Right cardiac atrium (tissue), 5 donors: ENCODE results near the gene ZYG11B. TPM values are rescaled to one million over a fixed set of nuclear protein-coding genes. Genes with fewer than 3 reads are reported as not detected.
A peak's percentile ranks its signal among the peaks of the same experiment; 100 is the strongest.
"Not testable (repeated sequence)": the region's sequence is repeated elsewhere in the genome, so short reads cannot be mapped to it uniquely, and the experiment has no call there.

ENCODE experiments used
- ATAC-seq, 2 donors: fragments of 200-7000 bp; cut with Tn5 transposase; one replicate each; pipeline versions ENCODE4 v1.8.0 to v1.9.1; 2020; ENCODE audit warnings: moderate library complexity in 2 of 2, mild to moderate bottlenecking in 1 of 2
- DNase-seq, 3 donors: peaks; one replicate each; pipeline ENCODE4 v3.0.0-alpha.2; 2020
- H3K27ac ChIP-seq: one replicate; pipeline ENCODE4 v1.5.1; 2013; ENCODE audit warnings: mild to moderate bottlenecking, low read length, control low read depth, moderate library complexity
- H3K27me3 ChIP-seq: one replicate; pipeline ENCODE4 v1.6.1; 2013; ENCODE audit not compliant: control insufficient read depth, insufficient read depth
- H3K4me1 ChIP-seq: one replicate; pipeline ENCODE4 v1.6.1; 2013; ENCODE audit warnings: low read length; ENCODE audit not compliant: control insufficient read depth, insufficient read depth
- H3K4me3 ChIP-seq: one replicate; pipeline ENCODE4 v1.5.1; 2013; ENCODE audit warnings: low read length, control low read depth
- H3K9me3 ChIP-seq: one replicate; pipeline ENCODE4 v1.6.1; 2013; ENCODE audit warnings: low read length; ENCODE audit not compliant: control insufficient read depth
- WGBS: extraction: QIAGEN DNeasy Blood & Tissue Kit; methylation state at CpG from one replicate; pipeline ENCODE4 v1.1.7; 2013; 5-methylcytosine and 5-hydroxymethylcytosine counted together
- intact Hi-C, 4 donors: fragments of 100-400 bp; cut with DNase I; formaldehyde crosslinking; loops; one replicate each; pipeline versions ENCODE4 v1.11.0 to v1.14.0; 2022 to 2023
- polyA plus RNA-seq: library from polyadenylated mRNA; stranded (reverse); fragments of 200-250 nt; gene quantifications from one replicate; pipeline ENCODE4 v1.2.3, GENCODE V29; 2013
- total RNA-seq, 4 donors: library from RNA; stranded (reverse); fragmentation: NEBNext Ultra II Directional; extraction: Animal tissue kit (Norgen Biotek cat#: 25700); gene quantifications; one replicate each; pipeline ENCODE4 v1.2.1, GENCODE V29; 2021
- donor health status: healthy with polysubstance abuse.
- donor health status: DM: no; HTN: yes; CAD: no.
- donor health status: DM: no; HTN: no; CAD: no.
- donor health status: DM: no; HTN: yes; CAD: no; lungs with severe emphysema.
- donor health status: DM: yes; HTN: yes; CAD: no.

Gene ZYG11B
- total and polyA plus RNA-seq, 5 donors: 17.8 to 58.7 (median 53.2) TPM

GRCh38 chr1:52707927-52708655, 18.2 kb upstream of the ZYG11B start:
- intact Hi-C loops: loop anchor here in 1 of 4 donors (10.0 kb wide), 1 partner anchor 217 kb away; the partner anchor contains the start of genes ECHDC2 and SCP2
- ATAC-seq: peak in 1 of 2 donors; percentile 26
- WGBS: 69% methylated on average over 5 of the region's 5 CpGs

GRCh38 chr1:52709016-52709415, 17.2 kb upstream of the ZYG11B start:
- H3K27ac ChIP-seq: no peak overlapping the region
- no peak overlapping the region for H3K4me3 ChIP-seq
- H3K9me3 ChIP-seq: no peaks in the 10 kb centered on the region
- WGBS: 33% methylated on average over 6 of the region's 6 CpGs
- peaks cover 1% of the 10 kb centered on the region for H3K4me1 ChIP-seq
- DNase-seq: no peak
- ATAC-seq: no peak
- intact Hi-C loops: loop anchor here in 1 of 4 donors (10.0 kb wide), 1 partner anchor 216 kb away; the partner anchor contains the start of genes ECHDC2 and SCP2
- no peaks in the 10 kb centered on the region for H3K27me3 ChIP-seq

More at GRCh38 chr1:52707927-52708655, 18.2 kb upstream of the ZYG11B start:
- DNase-seq: peak in 1 of 3 donors; percentile 66
- Histone ChIP-seq H3K9me3 (no peaks in the 10 kb centered on the region), H3K27me3 (no peaks in the 10 kb centered on the region), H3K4me1 (peaks cover 1% of the 10 kb centered on the region), H3K27ac (no peak overlapping the region), H3K4me3 (no peak overlapping the region)

GRCh38 chr1:52713590-52713989, 12.7 kb upstream of the ZYG11B start:
- ATAC-seq (no peak), DNase-seq (no peak)
- WGBS: 90% methylated on average over 4 of the region's 4 CpGs
- intact Hi-C loops: no loop called here
- Histone ChIP-seq H3K27ac (no peak overlapping the region), H3K4me3 (no peak overlapping the region), H3K4me1 (peaks cover 1% of the 10 kb centered on the region), H3K27me3 (no peaks in the 10 kb centered on the region), H3K9me3 (no peaks in the 10 kb centered on the region)

GRCh38 chr1:52715296-52715695, 11.0 kb upstream of the ZYG11B start:
- H3K4me1 ChIP-seq, ATAC-seq, H3K27ac ChIP-seq, DNase-seq, H3K27me3 ChIP-seq, intact Hi-C loops, H3K9me3 ChIP-seq, H3K4me3 ChIP-seq: not testable (repeated sequence)
- WGBS: 87% methylated on average over 6 of the region's 6 CpGs

- ATAC-seq: no peak
- DNase-seq: no peak
- Histone ChIP-seq H3K4me1 (peaks cover 2% of the 10 kb centered on the region), H3K27ac (no peak overlapping the region), H3K9me3 (no peaks in the 10 kb centered on the region), H3K4me3 (no peak overlapping the region), H3K27me3 (no peaks in the 10 kb centered on the region)
- WGBS: 82% methylated on average over 4 of the region's 4 CpGs
- intact Hi-C loops: no loop called here
Observed at GRCh38 chr1:52723260-52723659, 3.0 kb upstream of the ZYG11B start.

GRCh38 chr1:52725903-52726264, 369 bp upstream of the ZYG11B start:
- DNase-seq (no peak), ATAC-seq (no peak)
- WGBS: 10% methylated on average over 6 of the region's 6 CpGs
- peak overlapping the region; percentile 80 for H3K4me3 ChIP-seq
- peaks cover 4% of the 10 kb centered on the region for H3K4me1 ChIP-seq
- intact Hi-C loops: no loop called here
- no peaks in the 10 kb centered on the region for H3K9me3 ChIP-seq
- no peaks in the 10 kb centered on the region for H3K27me3 ChIP-seq
- no peak overlapping the region for H3K27ac ChIP-seq

- intact Hi-C loops: no loop called here
Observed at GRCh38 chr1:52727114-52727586, 897 bp downstream of the ZYG11B start.

GRCh38 chr1:52727956-52728656, 1.9 kb downstream of the ZYG11B start:
- Histone ChIP-seq H3K27me3 (no peaks in the 10 kb centered on the region), H3K9me3 (no peaks in the 10 kb centered on the region), H3K27ac (no peak overlapping the region), H3K4me3 (no peak overlapping the region), H3K4me1 (peaks cover 4% of the 10 kb centered on the region)
- WGBS: 78% methylated on average over 6 of the region's 6 CpGs
- ATAC-seq (no peak), DNase-seq (no peak)
- intact Hi-C loops: no loop called here

More at GRCh38 chr1:52727114-52727586, 897 bp downstream of the ZYG11B start:
- no peaks in the 10 kb centered on the region for H3K27me3 ChIP-seq
- H3K9me3 ChIP-seq: no peaks in the 10 kb centered on the region
- H3K4me1 ChIP-seq: peaks cover 4% of the 10 kb centered on the region
- DNase-seq (peak in 1 of 3 donors; percentile 50), ATAC-seq (peak; percentile 4 to 10)
- under 1% methylated on average over 14 of the region's 14 CpGs for WGBS
- peak overlapping the region; percentile 80 for H3K4me3 ChIP-seq
- H3K27ac ChIP-seq: peak overlapping the region; percentile 91

- no peak overlapping the region for H3K27ac ChIP-seq
- DNase-seq: no peak
- no peaks in the 10 kb centered on the region for H3K27me3 ChIP-seq
- H3K4me1 ChIP-seq: peaks cover 3% of the 10 kb centered on the region
- no peak for ATAC-seq
- no peak overlapping the region for H3K4me3 ChIP-seq
- intact Hi-C loops: no loop called here
- WGBS: 95% methylated on average over 3 of the region's 3 CpGs
- H3K9me3 ChIP-seq: no peaks in the 10 kb centered on the region
Observed at GRCh38 chr1:52733368-52733767, 7.1 kb downstream of the ZYG11B start.

- H3K4me1 ChIP-seq, H3K9me3 ChIP-seq, intact Hi-C loops, DNase-seq, H3K4me3 ChIP-seq, H3K27ac ChIP-seq, ATAC-seq, H3K27me3 ChIP-seq: not testable (repeated sequence)
- WGBS: 95% methylated on average over 9 of the region's 9 CpGs
Observed at GRCh38 chr1:52735371-52735770, 9.1 kb downstream of the ZYG11B start.

GRCh38 chr1:52738148-52738547, 11.9 kb downstream of the ZYG11B start:
- no peaks in the 10 kb centered on the region for H3K9me3 ChIP-seq
- intact Hi-C loops: no loop called here
- 67% methylated on average over 5 of the region's 5 CpGs for WGBS
- H3K27me3 ChIP-seq: no peaks in the 10 kb centered on the region
- peaks cover 4% of the 10 kb centered on the region for H3K4me1 ChIP-seq
- DNase-seq: no peak
- no peak overlapping the region for H3K4me3 ChIP-seq
- no peak for ATAC-seq
- H3K27ac ChIP-seq: no peak overlapping the region
